ENCODE data around the gene COX8A. TPM values are rescaled to one million over a fixed set of nuclear protein-coding genes. Genes with fewer than 3 reads are reported as not detected.

COX8A gene
- polyA plus RNA-seq, 2 of the 4 experiments (the other 2 are of a cell fraction), result 312 to 794 TPM

DNA sequence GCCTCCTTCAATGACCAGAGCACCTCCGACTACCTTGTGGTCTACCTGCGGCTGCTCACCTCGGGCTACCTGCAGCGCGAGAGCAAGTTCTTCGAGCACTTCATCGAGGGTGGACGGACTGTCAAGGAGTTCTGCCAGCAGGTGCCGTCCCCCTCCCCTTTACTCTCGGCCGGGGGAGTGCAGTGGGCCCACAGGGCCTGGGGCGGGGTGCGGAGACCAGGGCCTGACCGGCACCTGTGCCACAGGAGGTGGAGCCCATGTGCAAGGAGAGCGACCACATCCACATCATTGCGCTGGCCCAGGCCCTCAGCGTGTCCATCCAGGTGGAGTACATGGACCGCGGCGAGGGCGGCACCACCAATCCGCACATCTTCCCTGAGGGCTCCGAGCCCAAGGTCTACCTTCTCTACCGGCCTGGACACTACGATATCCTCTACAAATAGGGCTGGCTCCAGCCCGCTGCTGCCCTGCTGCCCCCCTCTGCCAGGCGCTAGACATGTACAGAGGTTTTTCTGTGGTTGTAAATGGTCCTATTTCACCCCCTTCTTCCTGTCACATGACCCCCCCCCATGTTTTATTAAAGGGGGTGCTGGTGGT, 22.8 kb downstream of the COX8A start (continued):
- TF ChIP-seq MAFK (IDR thresholded peaks at IDR 0.05; ENCODE audit: partially characterized antibody), result no peak
- no peak for TF ChIP-seq NR3C1 (IDR thresholded peaks at IDR 0.05)
- no peak for TF ChIP-seq GATA3 (IDR thresholded peaks at IDR 0.05; ENCODE audit: borderline replicate concordance)

DNA sequence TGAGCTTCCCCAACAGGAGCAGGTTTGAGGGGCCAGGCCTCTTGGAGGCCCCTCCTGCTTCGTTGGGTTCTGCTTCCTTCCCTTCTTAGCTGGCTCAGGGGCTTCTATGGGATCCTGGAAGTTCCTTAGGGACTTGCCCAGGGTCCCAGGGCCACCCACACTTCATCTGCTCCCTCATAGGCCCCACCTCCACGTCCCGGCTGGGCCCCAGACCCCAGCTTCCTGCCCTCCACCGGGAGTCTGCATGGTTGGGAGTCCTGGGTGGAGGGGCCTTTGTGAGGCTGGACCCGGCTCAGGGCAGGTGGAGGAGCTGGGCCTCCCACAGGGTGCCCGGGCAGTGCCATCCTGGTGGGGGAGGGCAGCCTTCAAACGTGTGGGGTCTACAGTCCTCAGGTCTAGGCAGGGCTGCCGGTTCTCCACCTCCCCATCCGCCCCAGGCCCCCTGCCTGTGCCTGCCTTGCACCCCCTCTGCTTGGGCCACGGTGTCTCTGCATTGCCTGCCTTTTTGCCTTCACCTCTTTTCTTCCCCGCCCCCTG, 23.4 kb downstream of the COX8A start:
- DNase-seq (ENCODE audit: low read depth in 1 of 2, low spot score in 1 of 2) (no peak), FAIRE-seq (no peak), ATAC-seq (no peak)
- Histone ChIP-seq H3K9me3 (no peaks in the 10 kb centered on the region), H3K4me2 (no peak overlapping the region), H3K4me1 (no peaks in the 10 kb centered on the region), H3K4me3 (no peak overlapping the region), H3K27ac (no peak overlapping the region)
- POLR2A ChIA-PET, result interaction anchor here (1.2 kb wide), 1 partner anchor 10 kb away, joined by 4 read pairs; no protein-coding TSS in a partner anchor
- TF ChIP-seq CHD2 (IDR thresholded peaks at IDR 0.05; ENCODE audit: low read length, partially characterized antibody), result no peak
- no peak for TF ChIP-seq MAZ (IDR thresholded peaks at IDR 0.05; ENCODE audit: borderline replicate concordance, low read depth, low read length)
- TF ChIP-seq TP53 (CRISPR knock-in tag; IDR thresholded peaks at IDR 0.05), result no peak
- no peak for TF ChIP-seq RAD21 (conservative IDR thresholded peaks at IDR 0.05 in 1 of 2, IDR thresholded peaks at IDR 0.05 in 1 of 2)
- TF ChIP-seq POLR2AphosphoS2 (conservative IDR thresholded peaks at IDR 0.05; ENCODE audit: low read length), result 0 out of 2 replicates have a peak, but pooled peaks have one; percentile 13
- CTCF ChIA-PET, result interaction anchor here (0.7 to 1.9 kb wide), 4 partner anchors 9 to 188 kb away, joined by 3 to 19 read pairs (median 4); partner anchors contain the start of gene STIP1
- 83% methylated on average over 5 of the region's 11 CpGs for WGBS (ENCODE audit: missing lambda C conversion rate)

DNA sequence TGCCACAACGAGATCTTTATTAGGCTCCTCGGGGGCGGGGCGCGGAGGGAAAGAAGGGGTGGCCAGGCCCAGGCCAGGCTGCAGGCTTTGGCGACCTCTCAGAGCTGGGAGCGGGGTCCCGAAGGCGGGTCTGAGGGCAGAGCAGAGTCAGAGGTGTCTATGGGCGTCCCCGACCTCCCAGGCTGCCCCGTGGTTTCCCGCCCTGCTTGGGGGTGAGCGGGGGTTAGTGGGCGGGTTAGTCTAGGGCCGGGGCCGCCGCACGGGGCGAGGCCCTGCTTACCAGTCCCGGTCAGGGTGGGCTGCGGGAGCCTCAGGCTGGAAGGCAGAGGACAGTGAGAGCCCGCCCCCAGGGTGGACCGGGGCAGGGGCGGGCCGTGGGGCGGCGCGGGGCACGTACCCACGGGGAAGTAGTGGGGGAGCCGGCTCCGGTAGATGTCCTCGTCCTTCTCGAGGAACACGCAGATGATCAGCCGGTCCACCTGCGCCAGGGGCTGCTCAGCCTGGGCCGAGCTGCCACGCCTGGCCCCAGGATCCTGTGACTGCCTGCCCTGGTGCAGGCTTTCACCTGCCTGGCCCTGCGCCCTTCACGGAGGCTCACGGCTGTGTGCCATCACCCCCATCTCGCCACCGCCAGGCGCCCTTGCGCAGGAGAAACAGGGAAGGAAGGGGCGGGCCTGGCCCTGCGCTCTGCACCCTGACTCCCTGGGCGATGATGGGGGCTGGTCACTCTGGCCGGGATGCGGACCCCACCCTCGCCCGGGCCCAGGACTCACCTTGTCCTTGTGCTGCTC, 24.3 kb downstream of the COX8A start:
- DNase-seq (ENCODE audit: low read depth in 1 of 2, low spot score in 1 of 2), result peak in 1 of 2 experiments; percentile 37
- no peak for FAIRE-seq
- H3K9me3 ChIP-seq, result no peaks in the 10 kb centered on the region
- H3K4me3 ChIP-seq, result no peak overlapping the region
- CTCF ChIA-PET, result interaction anchor here (0.7 to 1.9 kb wide), 5 partner anchors 8 to 187 kb away, joined by 3 to 19 read pairs (median 4); partner anchors contain the start of gene STIP1
- H3K27ac ChIP-seq, result no peak overlapping the region
- TF ChIP-seq NPAS2 (CRISPR knock-in tag; IDR thresholded peaks at IDR 0.05; ENCODE audit: borderline replicate concordance) (no peak), SREBF2 (IDR thresholded peaks at IDR 0.05) (no peak), ZSCAN20 (CRISPR knock-in tag; IDR thresholded peaks at IDR 0.05) (no peak), JUN (IDR thresholded peaks at IDR 0.05) (no peak), KDM1A (IDR thresholded peaks at IDR 0.05; ENCODE audit: low read depth) (no peak), FOSB (CRISPR knock-in tag; IDR thresholded peaks at IDR 0.05) (no peak), RNF2 (IDR thresholded peaks at IDR 0.05; ENCODE audit: borderline replicate concordance, low read depth) (no peak), HES2 (IDR thresholded peaks at IDR 0.05) (no peak), FOXS1 (CRISPR knock-in tag; IDR thresholded peaks at IDR 0.05) (no peak), FOSL2 (IDR thresholded peaks at IDR 0.05) (no peak), FOSL2 (CRISPR knock-in tag; IDR thresholded peaks at IDR 0.05) (no peak), SMC3 (IDR thresholded peaks at IDR 0.05) (no peak), PBX3 (IDR thresholded peaks at IDR 0.05) (no peak), USF2 (IDR thresholded peaks at IDR 0.05) (no peak), EHMT2 (IDR thresholded peaks at IDR 0.05; ENCODE audit: low read depth) (no peak), HOXB13 (CRISPR knock-in tag; IDR thresholded peaks at IDR 0.05; ENCODE audit: low read depth) (no peak)
- TF ChIP-seq, protein P1, sequence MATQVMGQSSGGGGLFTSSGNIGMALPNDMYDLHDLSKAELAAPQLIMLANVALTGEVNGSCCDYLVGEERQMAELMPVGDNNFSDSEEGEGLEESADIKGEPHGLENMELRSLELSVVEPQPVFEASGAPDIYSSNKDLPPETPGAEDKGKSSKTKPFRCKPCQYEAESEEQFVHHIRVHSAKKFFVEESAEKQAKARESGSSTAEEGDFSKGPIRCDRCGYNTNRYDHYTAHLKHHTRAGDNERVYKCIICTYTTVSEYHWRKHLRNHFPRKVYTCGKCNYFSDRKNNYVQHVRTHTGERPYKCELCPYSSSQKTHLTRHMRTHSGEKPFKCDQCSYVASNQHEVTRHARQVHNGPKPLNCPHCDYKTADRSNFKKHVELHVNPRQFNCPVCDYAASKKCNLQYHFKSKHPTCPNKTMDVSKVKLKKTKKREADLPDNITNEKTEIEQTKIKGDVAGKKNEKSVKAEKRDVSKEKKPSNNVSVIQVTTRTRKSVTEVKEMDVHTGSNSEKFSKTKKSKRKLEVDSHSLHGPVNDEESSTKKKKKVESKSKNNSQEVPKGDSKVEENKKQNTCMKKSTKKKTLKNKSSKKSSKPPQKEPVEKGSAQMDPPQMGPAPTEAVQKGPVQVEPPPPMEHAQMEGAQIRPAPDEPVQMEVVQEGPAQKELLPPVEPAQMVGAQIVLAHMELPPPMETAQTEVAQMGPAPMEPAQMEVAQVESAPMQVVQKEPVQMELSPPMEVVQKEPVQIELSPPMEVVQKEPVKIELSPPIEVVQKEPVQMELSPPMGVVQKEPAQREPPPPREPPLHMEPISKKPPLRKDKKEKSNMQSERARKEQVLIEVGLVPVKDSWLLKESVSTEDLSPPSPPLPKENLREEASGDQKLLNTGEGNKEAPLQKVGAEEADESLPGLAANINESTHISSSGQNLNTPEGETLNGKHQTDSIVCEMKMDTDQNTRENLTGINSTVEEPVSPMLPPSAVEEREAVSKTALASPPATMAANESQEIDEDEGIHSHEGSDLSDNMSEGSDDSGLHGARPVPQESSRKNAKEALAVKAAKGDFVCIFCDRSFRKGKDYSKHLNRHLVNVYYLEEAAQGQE (IDR thresholded peaks at IDR 0.05), result no peak
- TF ChIP-seq, protein P2, sequence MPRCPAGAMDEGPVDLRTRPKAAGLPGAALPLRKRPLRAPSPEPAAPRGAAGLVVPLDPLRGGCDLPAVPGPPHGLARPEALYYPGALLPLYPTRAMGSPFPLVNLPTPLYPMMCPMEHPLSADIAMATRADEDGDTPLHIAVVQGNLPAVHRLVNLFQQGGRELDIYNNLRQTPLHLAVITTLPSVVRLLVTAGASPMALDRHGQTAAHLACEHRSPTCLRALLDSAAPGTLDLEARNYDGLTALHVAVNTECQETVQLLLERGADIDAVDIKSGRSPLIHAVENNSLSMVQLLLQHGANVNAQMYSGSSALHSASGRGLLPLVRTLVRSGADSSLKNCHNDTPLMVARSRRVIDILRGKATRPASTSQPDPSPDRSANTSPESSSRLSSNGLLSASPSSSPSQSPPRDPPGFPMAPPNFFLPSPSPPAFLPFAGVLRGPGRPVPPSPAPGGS (IDR thresholded peaks at IDR 0.05), result no peak
- POLR2A ChIA-PET, result interaction anchor here (1.2 kb wide), 1 partner anchor 9 kb away, joined by 4 read pairs; no protein-coding TSS in a partner anchor
- peak; percentile 7 to 17; a peak in 3 of 6 replicates for ATAC-seq
- WGBS (ENCODE audit: missing lambda C conversion rate), result 89% methylated on average over 30 of the region's 54 CpGs
- no peak overlapping the region for H3K4me2 ChIP-seq
- peaks cover 5% of the 10 kb centered on the region for H3K4me1 ChIP-seq
